Endothelial cell of umbilical vein (primary cell): Measurements from ENCODE around the gene ABCA3. TPM values are rescaled to one million over a fixed set of nuclear protein-coding genes. Genes with fewer than 3 reads are reported as not detected.
A peak's percentile ranks its signal among the peaks of the same experiment; 100 is the strongest.
"Not testable (repeated sequence)": the region's sequence is repeated elsewhere in the genome, so short reads cannot be mapped to it uniquely, and the experiment has no call there.

Source experiments
- BruUV-seq: library from RNA; stranded (reverse); fragments of 400-500 nt; replicated peaks from 2 replicates; lab custom pipeline; 2021; lab: Mats Ljungman, UMichigan
- CTCF ChIA-PET: fragments of 300-600, 350-600 bp; sonication (Branson Sonifier 250); formaldehyde crosslinking; loops from one replicate; lab custom pipeline; 2021; ENCODE audit warnings: antibody characterized with exemption, inconsistent platforms; lab: Charles Lee
- POLR2A ChIA-PET: fragments of 300-600, 350-600 bp; sonication (Branson Sonifier 250); formaldehyde crosslinking; loops from one replicate; lab custom pipeline; 2021; ENCODE audit warnings: antibody characterized with exemption, inconsistent platforms; lab: Charles Lee
- DNase-seq: peaks from one replicate; pipeline ENCODE4 v3.0.0-alpha.2; 2011; ENCODE audit warnings: low read depth, low spot score
- FAIRE-seq: peaks from 2 replicates; lab custom pipeline; 2011; peaks lifted over from hg19 to GRCh38; lab: Jason Lieb, UNC
- H2AFZ ChIP-seq: 2 replicates; pipeline ENCODE4 v1.6.0; 2012; ENCODE audit warnings: low read depth, low read length, control low read depth, inconsistent platforms
- H3K27ac ChIP-seq: 2 replicates; pipeline ENCODE4 v1.5.1; 2011; ENCODE audit warnings: low read depth, mild to moderate bottlenecking, control low read depth, low read length, moderate library complexity; ENCODE audit not compliant: insufficient read depth
- H3K27me3 ChIP-seq, 2 experiments: 2 replicates each; pipeline versions ENCODE4 v1.6.0 to v1.6.1; 2011; ENCODE audit warnings: low read length in 2 of 2, mixed read lengths in 1 of 2; ENCODE audit not compliant: control insufficient read depth in 2 of 2, insufficient read depth in 2 of 2
- H3K36me3 ChIP-seq, 2 experiments: 2 replicates in 1 of 2; 3 replicates in 1 of 2; pipeline ENCODE4 v1.5.1; 2011; ENCODE audit warnings: low read length in 2 of 2, mild to moderate bottlenecking in 1 of 2, moderate library complexity in 1 of 2; ENCODE audit not compliant: control insufficient read depth in 2 of 2, insufficient read depth in 2 of 2; ENCODE audit errors: extremely low read depth in 1 of 2
- H3K4me1 ChIP-seq: 3 replicates; pipeline ENCODE4 v1.5.1; 2011; ENCODE audit warnings: mild to moderate bottlenecking, low read length; ENCODE audit not compliant: control insufficient read depth, insufficient read depth; ENCODE audit errors: extremely low read depth
- H3K4me2 ChIP-seq: 2 replicates; pipeline ENCODE4 v1.6.1; 2011; ENCODE audit warnings: low read length, control low read depth, mixed read lengths; ENCODE audit not compliant: insufficient read depth
- H3K4me3 ChIP-seq, 3 experiments: fragments of 200-600 bp in 1 of 3; sonication (generic), shearing (Covaris generic) in 1 of 3; replicated peaks in 1 of 3; 2 replicates each; pipeline ENCODE4 v1.5.1; 2011 to 2016; ENCODE audit warnings: control low read depth in 3 of 3, low read length in 3 of 3, mild to moderate bottlenecking in 2 of 3, inconsistent platforms in 1 of 3, low read depth in 1 of 3, moderate library complexity in 1 of 3; ENCODE audit not compliant: insufficient read depth in 1 of 3
- H3K79me2 ChIP-seq: 2 replicates; pipeline ENCODE4 v1.6.0; 2012; ENCODE audit warnings: low read length, inconsistent platforms; ENCODE audit not compliant: control insufficient read depth, insufficient read depth
- H3K9ac ChIP-seq: replicated peaks from 2 replicates; pipeline ENCODE3; 2011; ENCODE audit warnings: low read length, control low read depth; ENCODE audit not compliant: insufficient read depth; ENCODE audit errors: extremely low read depth
- H3K9me1 ChIP-seq: replicated peaks from 3 replicates; pipeline ENCODE4 v1.6.0; 2011; ENCODE audit warnings: mild to moderate bottlenecking, low read length; ENCODE audit not compliant: control insufficient read depth, insufficient read depth; ENCODE audit errors: extremely low read depth
- H3K9me3 ChIP-seq: replicated peaks from 2 replicates; pipeline ENCODE4 v1.5.1; 2012; ENCODE audit warnings: low read length, inconsistent platforms; ENCODE audit not compliant: control insufficient read depth, insufficient read depth
- H4K20me1 ChIP-seq: replicated peaks from 2 replicates; pipeline ENCODE3; 2011; ENCODE audit warnings: mild to moderate bottlenecking, low read length; ENCODE audit not compliant: control insufficient read depth, insufficient read depth; ENCODE audit errors: extremely low read depth
- EZH2 ChIP-seq: IDR thresholded peaks from 2 replicates; pipeline ENCODE4 v1.6.1; 2012; ENCODE audit warnings: borderline replicate concordance, low read depth, mild to moderate bottlenecking, moderate library complexity, low read length, inconsistent platforms; ENCODE audit not compliant: severe bottlenecking
- FOS ChIP-seq: IDR thresholded peaks from 2 replicates; pipeline ENCODE4 v1.6.1; 2011; ENCODE audit warnings: mild to moderate bottlenecking, low read length, moderate library complexity, borderline replicate concordance; ENCODE audit not compliant: insufficient read depth
- GATA2 ChIP-seq: IDR thresholded peaks from 2 replicates; pipeline ENCODE4 v1.7.0; 2011; ENCODE audit warnings: low read depth, mild to moderate bottlenecking, moderate library complexity, mixed read lengths, low read length; ENCODE audit not compliant: insufficient read length, insufficient read depth
- JUN ChIP-seq: IDR thresholded peaks from 2 replicates; pipeline ENCODE4 v1.6.1; 2011; ENCODE audit warnings: borderline replicate concordance, low read depth; ENCODE audit not compliant: insufficient read length, insufficient read depth
- MYC ChIP-seq: IDR thresholded peaks from one replicate; pipeline ENCODE4 v1.6.1; 2011; ENCODE audit warnings: mild to moderate bottlenecking, low read depth, low read length
- POLR2A ChIP-seq: IDR thresholded peaks from 2 replicates; pipeline ENCODE4 v1.6.1; 2012; ENCODE audit warnings: low read depth, mild to moderate bottlenecking, control low read depth, low read length
- POLR2AphosphoS5 ChIP-seq: IDR thresholded peaks from 2 replicates; pipeline ENCODE4 v1.6.1; 2012; ENCODE audit warnings: low read depth, mild to moderate bottlenecking, control low read depth, low read length, moderate library complexity; ENCODE audit not compliant: insufficient read depth
- dilution Hi-C: fragments of 300-500 bp; cut with MboI; formaldehyde crosslinking; loops from one replicate; pipeline ENCODE4 v1.15.0; 2019; ENCODE audit warnings: low sequenced_read_pairs; ENCODE audit not compliant: extremely low pct_ligation_motif_present
- intact Hi-C: fragments of 100-400 bp; cut with micrococcal nuclease; formaldehyde crosslinking; loops from one replicate; pipeline ENCODE4 v1.10.0; 2022
- polyA plus RNA-seq, 4 experiments: library from polyadenylated mRNA; depleted of rRNA in 3 of 4; stranded (reverse) in 3 of 4; unstranded in 1 of 4; fragments of >200 nt; gene quantifications; 2 replicates each; pipeline versions ENCODE4 v1.2.1 to v1.2.3, GENCODE V29; 2011 to 2012; ENCODE audit warnings: missing spikeins in 1 of 4
- total RNA-seq: library from RNA; stranded (reverse); gene quantifications from 2 replicates; pipeline ENCODE4 v1.2.3, GENCODE V29; 2021
- TF ChIP-seq, protein P1 (sequence below): IDR thresholded peaks from 2 replicates; pipeline ENCODE4 v1.6.1; 2011; ENCODE audit not compliant: insufficient read depth, insufficient read length
- TF ChIP-seq, protein P2 (sequence below), 2 donors: IDR thresholded peaks; 1 replicate in 1 of 2; 2 replicates in 1 of 2; pipeline ENCODE4 v1.5.1; 2011; ENCODE audit warnings: low read length in 2 of 2, mild to moderate bottlenecking in 2 of 2, moderate library complexity in 2 of 2, control low read depth in 1 of 2, inconsistent platforms in 1 of 2, low read depth in 1 of 2; ENCODE audit not compliant: insufficient read depth in 1 of 2; ENCODE audit errors: extremely low read depth in 1 of 2

The ABCA3 gene
- total and polyA plus RNA-seq, 2 donors (not counting 3 experiments of a cell fraction or from before 2014, with no cell fraction given) = 13.5 to 36.0 TPM

- H3K9me1 ChIP-seq = no peaks in the 10 kb centered on the region
- intact Hi-C loops (loop anchor here (1.0 to 2.0 kb wide), 5 partner anchors 17 to 233 kb away; partner anchors contain the start of genes ABCA3, CCNF, E4F1 and ECI1), dilution Hi-C loops (no loop called here)
- FAIRE-seq = peak; percentile 92
- DNase-seq = peak; percentile 96
- CTCF ChIA-PET = interaction anchor here (0.9 to 1.8 kb wide), 2 partner anchors 17 to 42 kb away, joined by 3 to 12 read pairs; partner anchors contain the start of gene ECI1
- H3K4me3 ChIP-seq = peak within 1 kb of the TSS; percentile 16 to 73 (median 44)
- peak within 1 kb of the TSS; percentile 90 for H3K9ac ChIP-seq
- H4K20me1 ChIP-seq = peaks cover 10% of the 10 kb centered on the region
- H3K4me1 ChIP-seq = peaks cover 9% of the 10 kb centered on the region
- peak within 1 kb of the TSS; percentile 85 for H3K4me2 ChIP-seq
- H3K27ac ChIP-seq = peak within 1 kb of the TSS; percentile 78
- H3K9me3 ChIP-seq = no peaks in the 10 kb centered on the region
- POLR2A ChIA-PET = interaction anchor here (1.4 kb wide), 1 partner anchor 17 kb away, joined by 6 read pairs; the partner anchor contains the start of gene ECI1
- no peaks in the 10 kb centered on the region for H3K27me3 ChIP-seq
- peaks cover 3 to 10% of the 10 kb centered on the region in 2 experiments for H3K36me3 ChIP-seq
- peaks cover 47% of the 10 kb centered on the region for H3K79me2 ChIP-seq
- BruUV-seq = TSS peak; percentile 15
- TF ChIP-seq JUN = peak; percentile 36
- no peak for TF ChIP-seq EZH2
- peak; percentile 76 for TF ChIP-seq POLR2AphosphoS5
- no peak for TF ChIP-seq FOS
- TF ChIP-seq, protein P1, sequence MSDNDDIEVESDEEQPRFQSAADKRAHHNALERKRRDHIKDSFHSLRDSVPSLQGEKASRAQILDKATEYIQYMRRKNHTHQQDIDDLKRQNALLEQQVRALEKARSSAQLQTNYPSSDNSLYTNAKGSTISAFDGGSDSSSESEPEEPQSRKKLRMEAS = no peak
- TF ChIP-seq GATA2 = no peak
- peak; percentile 49 for TF ChIP-seq MYC
- TF ChIP-seq, protein P2, sequence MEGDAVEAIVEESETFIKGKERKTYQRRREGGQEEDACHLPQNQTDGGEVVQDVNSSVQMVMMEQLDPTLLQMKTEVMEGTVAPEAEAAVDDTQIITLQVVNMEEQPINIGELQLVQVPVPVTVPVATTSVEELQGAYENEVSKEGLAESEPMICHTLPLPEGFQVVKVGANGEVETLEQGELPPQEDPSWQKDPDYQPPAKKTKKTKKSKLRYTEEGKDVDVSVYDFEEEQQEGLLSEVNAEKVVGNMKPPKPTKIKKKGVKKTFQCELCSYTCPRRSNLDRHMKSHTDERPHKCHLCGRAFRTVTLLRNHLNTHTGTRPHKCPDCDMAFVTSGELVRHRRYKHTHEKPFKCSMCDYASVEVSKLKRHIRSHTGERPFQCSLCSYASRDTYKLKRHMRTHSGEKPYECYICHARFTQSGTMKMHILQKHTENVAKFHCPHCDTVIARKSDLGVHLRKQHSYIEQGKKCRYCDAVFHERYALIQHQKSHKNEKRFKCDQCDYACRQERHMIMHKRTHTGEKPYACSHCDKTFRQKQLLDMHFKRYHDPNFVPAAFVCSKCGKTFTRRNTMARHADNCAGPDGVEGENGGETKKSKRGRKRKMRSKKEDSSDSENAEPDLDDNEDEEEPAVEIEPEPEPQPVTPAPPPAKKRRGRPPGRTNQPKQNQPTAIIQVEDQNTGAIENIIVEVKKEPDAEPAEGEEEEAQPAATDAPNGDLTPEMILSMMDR (IDR thresholded peaks at IDR 0.05; ENCODE audit: extremely low read depth in 1 of 2, insufficient read depth in 1 of 2, low read depth in 1 of 2, low read length in 2 of 2) = no peak
- peak; percentile 85 for TF ChIP-seq POLR2A
- H2AFZ ChIP-seq = peak within 1 kb of the TSS; percentile 98
These were observed 72.4 kb downstream of the ABCA3 start, which contains the start of gene RNPS1 for GRCh38 chr16:2267913-2268666. Gene RNPS1 (minus strand): TSS chr16:2268126. CDS start chr16:2264643, 3,483 bp downstream.

- peaks cover 7 to 13% of the 10 kb centered on the region in 2 experiments for H3K36me3 ChIP-seq
- FAIRE-seq = peak; percentile 31
- H3K79me2 ChIP-seq = peaks cover 52% of the 10 kb centered on the region
- POLR2A ChIA-PET, H3K9me3 ChIP-seq, H3K9me1 ChIP-seq, H3K4me1 ChIP-seq, H3K27me3 ChIP-seq, CTCF ChIA-PET, DNase-seq, BruUV-seq, intact Hi-C loops, dilution Hi-C loops: not testable (repeated sequence)
- H3K4me3 ChIP-seq = peak overlapping the region; percentile 16 to 73 (median 44)
- H3K4me2 ChIP-seq = peak overlapping the region; percentile 85
- H3K9ac ChIP-seq = peak overlapping the region; percentile 90
- peak overlapping the region; percentile 78 for H3K27ac ChIP-seq
- peaks cover 10% of the 10 kb centered on the region for H4K20me1 ChIP-seq
- H2AFZ ChIP-seq = peak overlapping the region; percentile 98
These were observed 73.0 kb downstream of the ABCA3 start for GRCh38 chr16:2267505-2267912.
